ENCODE data around the gene TUBA4B.

The TUBA4B gene

GRCh38 chr2:219218732-219219701 is 34.0 kb upstream of the TUBA4B start, which contains the start of gene ABCB6:
Gene ABCB6, minus strand, starts transcription at chr2:219218958. Its CDS starts 285 bp downstream, at chr2:219218673.
- peak; percentile 95 for DNase-seq

- no peak for DNase-seq
These were observed 33.1 kb upstream of the TUBA4B start for GRCh38 chr2:219219784-219220532.

GRCh38 chr2:219220652-219221402 is 32.2 kb upstream of the TUBA4B start:
- no peak for DNase-seq

DNA sequence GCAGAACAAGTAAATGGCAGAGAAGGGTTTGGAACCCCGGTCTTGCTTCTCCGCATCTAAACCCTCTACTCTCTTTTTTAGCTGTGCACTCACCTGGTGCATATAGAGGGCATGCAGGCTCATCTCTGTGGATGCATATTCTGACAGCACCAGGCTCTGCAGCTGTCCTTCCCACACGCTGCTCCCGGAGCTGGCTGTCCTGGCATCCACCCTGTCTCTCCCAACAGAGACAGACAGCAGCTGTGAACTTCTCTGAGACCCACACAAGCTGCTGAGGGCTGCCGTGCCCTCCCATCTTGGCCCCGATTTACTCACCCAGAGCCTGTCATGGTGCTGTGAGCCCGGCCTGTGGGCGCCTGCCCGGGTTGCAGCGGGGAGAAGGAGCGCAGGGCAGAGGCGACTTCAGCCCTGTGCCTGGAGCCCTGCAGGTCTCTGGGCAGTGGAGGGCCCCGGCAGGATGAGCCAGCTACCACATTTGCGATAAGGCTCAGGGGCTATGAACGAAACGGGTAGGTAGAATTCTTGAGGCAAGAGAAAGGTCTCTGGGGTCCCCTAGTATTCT is 31.0 kb upstream of the TUBA4B start:
- no peak for DNase-seq

DNA sequence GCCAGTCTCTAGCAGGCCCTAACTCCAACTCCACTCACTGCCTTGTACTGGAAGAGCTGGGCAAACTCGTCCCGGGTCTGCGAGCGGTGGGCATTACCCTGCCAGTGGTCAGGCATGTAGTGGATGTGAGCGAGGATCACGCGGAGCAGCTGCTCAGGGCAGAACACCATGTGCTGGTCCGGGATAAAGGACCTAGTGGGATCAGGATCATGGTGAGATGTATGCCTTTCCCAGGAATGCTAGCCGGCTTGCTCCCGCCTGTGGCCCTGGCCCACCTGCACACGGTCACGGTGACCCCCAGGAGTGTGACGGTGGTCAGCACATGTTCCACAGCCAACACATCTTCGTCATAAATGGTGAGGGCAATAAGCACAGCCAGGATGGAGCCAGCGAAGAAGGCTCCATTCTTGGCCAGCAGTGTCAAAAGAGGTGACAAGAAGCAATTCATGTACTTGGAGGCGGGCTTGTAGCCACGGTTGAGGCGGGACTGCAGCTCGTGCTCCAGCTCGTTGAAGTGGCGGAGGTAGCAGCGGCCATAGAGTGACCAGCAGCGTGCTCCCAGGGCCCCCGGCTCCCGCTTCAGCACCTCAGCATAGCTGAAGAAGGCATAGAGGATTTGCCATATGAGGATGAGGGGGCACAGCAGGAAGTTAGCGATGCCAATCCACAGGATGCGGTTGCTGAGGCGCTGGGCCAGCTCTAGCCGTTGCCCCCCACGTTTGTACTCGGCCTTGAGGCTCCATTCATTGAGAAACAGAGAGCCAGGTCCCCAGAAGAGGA is 29.0 kb upstream of the TUBA4B start:
- DNase-seq, result no peak

DNA sequence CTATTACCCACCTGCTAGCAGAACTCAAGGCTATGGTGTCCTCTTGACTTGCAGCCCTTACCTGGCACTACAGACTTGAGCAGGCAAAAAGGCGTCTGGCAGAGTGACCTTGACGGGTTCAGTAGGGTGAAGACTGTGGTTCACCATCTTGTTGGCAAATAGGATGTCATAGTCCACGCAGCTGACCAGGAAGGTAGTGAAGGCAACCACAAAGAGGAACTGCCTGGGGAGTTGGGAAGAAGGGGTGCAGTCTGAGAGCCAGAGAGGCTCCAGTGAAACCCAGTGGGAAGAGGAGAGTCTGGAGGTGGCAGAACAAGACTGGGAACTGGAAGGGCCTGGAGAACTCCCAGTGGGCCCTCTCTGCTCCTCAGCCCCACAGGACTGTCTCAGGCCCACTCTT is 27.7 kb upstream of the TUBA4B start:
- no peak for DNase-seq

- no peak for DNase-seq
These were observed 24.8 kb upstream of the TUBA4B start for GRCh38 chr2:219228041-219228910.

GRCh38 chr2:219228911-219229304 is 24.1 kb upstream of the TUBA4B start:
- DNase-seq, result no peak

DNA sequence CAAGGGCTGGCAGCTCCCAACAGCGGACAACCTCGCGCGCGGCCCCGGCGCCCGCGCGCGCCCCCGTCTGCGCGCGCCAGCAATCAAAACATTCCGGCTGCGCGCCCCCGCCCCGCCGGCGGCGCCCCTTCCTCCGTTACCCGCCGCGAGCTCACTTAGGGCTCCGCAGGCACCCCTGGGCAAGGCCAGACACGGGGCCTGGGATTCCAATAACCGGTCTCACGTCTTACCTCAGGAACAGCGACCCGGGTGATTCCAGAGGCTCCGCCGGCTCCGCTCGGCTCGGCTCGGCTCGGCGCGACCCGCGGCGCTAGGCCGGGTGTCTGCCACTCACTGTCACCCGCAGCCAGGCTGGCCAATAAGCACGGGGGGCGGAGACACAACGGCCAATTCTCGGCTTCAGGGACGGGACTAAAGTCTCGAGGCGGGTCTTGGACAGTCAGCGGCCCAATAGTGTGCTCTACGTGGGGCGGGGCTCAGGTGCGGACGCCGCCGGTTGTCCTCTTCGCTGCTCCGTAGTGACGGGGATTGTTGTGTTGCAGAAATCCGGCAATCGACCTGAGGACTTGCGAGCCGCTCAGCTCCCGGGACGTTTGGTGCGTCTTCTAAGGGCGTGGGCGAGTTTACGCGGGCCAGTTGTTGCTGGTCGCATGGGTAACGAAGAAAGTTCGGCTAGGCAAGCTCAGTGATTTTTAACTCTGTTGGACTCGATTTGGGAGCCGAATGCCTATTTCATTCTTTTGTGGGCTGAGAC is 23.6 kb upstream of the TUBA4B start, which contains the start of the genes ANKZF1 and ATG9A:
Gene ANKZF1 (plus strand): TSS at position 502 of the 754 bp plus-strand sequence. CDS start 452 bp downstream, outside the sequence.
Gene ATG9A (minus strand): TSS at position 332 of the 754 bp plus-strand sequence. CDS start 1,612 bp downstream, outside the sequence.
- DNase-seq, result peak; percentile 97

DNA sequence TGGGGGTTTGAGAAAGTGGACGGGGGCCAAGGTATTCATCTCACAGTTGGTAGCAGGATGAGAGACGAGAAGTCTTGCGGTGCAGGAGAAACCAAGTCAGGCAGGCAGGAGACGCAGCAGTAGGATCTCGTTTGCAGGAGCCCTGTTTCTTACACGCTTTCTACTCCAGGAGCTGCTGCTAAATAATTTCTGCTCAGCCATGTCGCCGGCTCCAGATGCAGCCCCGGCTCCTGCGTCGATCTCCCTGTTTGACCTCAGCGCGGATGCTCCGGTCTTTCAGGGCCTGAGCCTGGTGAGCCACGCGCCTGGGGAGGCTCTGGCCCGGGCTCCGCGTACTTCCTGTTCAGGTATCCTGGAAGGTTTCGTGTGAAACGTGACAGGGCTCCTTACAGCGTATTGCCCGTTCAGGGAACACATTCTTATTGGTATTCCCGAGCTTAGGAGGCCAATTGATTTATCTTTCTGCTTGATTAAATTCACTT is 22.9 kb upstream of the TUBA4B start:
- DNase-seq, result peak; percentile 4

DNA sequence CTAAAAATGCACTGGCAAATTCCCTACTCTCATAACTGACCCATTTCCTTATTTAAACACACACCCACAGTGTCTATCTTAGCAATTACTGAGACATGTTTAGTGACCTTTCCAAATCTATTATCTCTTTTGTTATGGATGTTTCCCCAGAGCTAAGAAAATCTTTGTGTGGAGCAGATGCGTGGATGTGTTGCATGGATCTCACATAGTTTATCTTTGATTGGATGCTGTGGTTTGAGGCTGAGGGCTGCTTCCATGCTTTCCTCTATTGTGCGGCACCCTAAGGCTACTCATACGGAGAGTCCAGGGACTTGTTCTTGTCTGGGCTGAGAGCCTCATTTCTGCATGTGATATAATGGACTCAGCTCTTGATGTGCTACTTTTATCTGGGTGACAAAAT is 18.7 kb upstream of the TUBA4B start:
- DNase-seq, result no peak

GRCh38 chr2:219243291-219243761 is 9.7 kb upstream of the TUBA4B start:
- DNase-seq, result no peak

GRCh38 chr2:219244789-219245147 is 8.3 kb upstream of the TUBA4B start:
- DNase-seq, result no peak

- DNase-seq, result peak; percentile 78
These were observed 7.7 kb upstream of the TUBA4B start, which contains the start of the genes GLB1L and STK16 for GRCh38 chr2:219245148-219245898. Gene GLB1L, minus strand, starts transcription at chr2:219245444. Its CDS starts 1,871 bp downstream, at chr2:219243573. Gene STK16, plus strand, starts transcription at chr2:219245479. Its CDS starts 521 bp downstream, at chr2:219246000.

GRCh38 chr2:219245899-219246230 is 7.2 kb upstream of the TUBA4B start:
- DNase-seq, result no peak

- no peak for DNase-seq
These were observed 6.5 kb upstream of the TUBA4B start for GRCh38 chr2:219246559-219246958.

DNA sequence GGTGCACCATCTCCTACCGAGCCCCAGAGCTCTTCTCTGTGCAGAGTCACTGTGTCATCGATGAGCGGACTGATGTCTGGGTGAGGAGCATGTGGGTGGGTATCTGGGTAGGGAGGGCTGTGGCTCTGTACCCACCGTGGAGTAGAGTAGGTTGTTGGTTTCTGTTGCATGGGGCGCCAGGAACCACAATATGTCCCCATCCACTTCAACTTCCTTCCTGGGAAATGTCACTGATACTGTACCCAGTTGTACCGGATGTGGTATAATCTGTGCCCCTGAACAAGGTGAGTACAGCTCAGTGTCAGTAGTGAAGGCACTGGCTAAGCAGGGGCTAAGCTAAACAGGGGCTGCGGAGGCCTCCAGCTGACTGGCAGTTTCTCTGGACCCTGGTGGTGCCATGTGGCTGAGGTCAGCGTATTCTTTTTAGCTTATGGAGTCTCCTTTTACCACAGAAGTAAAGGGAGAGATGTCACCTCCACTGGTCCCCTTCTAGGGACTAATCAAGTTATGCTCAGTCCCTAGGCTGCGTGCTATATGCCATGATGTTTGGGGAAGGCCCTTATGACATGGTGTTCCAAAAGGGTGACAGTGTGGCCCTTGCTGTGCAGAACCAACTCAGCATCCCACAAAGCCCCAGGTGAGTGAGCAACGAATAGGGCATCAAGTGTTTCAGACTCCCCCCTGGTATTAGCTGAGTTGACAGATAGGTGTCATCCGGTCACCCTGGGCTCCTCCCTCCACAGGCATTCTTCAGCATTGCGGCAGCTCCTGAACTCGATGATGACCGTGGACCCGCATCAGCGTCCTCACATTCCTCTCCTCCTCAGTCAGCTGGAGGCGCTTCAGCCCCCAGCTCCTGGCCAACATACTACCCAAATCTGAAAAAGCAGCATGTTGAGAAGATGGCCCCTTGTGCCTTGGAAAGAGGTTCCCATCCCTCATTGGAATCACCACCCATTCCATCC is 5.1 kb upstream of the TUBA4B start:
- DNase-seq, result no peak

DNA sequence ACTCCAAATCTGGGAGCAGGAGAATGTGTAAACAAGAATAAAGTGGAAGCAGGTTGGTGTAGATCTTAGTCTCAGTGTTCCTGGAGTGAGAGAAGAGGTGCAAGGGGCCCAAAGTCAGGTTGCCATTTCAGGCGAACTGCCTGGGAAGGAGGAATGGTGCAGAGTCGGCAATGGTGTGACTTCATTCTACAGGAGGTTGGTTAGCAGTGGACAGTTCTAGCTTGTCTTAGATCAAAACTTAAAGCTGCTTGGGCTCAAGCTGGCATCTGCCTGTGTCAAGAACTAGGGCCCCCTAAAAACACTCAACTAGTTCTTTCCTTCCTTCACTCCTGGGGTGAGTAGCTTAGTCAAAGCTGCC is 4.2 kb upstream of the TUBA4B start:
- DNase-seq, result no peak

Measured in NCI-H2171 (cell line).